Measurements from ENCODE around the gene ACP7. TPM values are rescaled to one million over a fixed set of nuclear protein-coding genes. Genes with fewer than 3 reads are reported as not detected.
"Not testable (repeated sequence)": the region's sequence is repeated elsewhere in the genome, so short reads cannot be mapped to it uniquely, and the experiment has no call there.

ACP7 gene
- total RNA-seq, 1 donor from 2014 or later, result 1.6 TPM

DNA sequence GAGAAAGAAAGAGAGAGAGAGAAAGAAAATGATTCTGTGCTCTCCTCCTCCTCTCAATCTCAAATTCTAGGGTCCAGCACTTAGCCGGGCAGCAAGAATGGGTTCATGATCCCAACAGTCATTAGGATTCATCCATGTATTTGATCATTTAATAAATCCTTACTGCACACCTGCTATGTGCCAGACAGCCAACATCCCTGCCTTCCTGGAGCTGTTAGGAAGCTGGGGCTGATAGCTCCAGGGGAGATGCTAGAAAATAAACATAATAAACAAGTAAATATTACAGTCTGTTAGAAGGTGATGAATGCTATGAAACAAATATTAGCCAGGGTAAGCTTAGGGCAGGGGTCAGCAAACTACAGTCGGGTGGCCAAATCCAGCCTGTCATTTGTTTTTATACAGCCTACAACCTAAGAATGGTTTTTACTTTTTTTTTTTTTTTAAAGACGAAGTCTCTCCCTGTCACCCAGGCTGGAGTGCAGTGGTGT, 9.9 kb upstream of the ACP7 start:
- no peak for ATAC-seq
- no peak for DNase-seq (ENCODE audit: low spot score)
- intact Hi-C loops (cut with DNase I), result no loop called here

DNA sequence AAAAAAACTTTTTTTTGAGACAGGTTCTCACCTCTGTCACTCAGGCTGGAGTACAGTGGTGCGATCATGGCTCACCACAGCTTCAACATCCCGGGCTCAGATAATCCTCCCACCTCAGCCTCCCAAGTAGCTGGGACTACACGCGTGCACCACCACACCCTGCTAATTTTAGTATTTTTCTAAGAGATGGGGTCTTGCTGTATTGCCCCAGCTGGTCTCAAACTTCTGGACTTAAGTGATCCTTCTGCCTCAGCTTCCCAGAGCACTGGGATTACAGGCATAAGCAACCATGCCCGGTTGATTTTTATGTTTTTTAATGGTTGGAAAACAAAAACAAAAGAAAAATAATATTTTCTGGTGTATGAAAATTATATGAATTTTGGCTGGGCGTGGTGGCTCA, 9.2 kb upstream of the ACP7 start:
- DNase-seq (ENCODE audit: low spot score) (no peak), ATAC-seq (no peak)
- intact Hi-C loops (cut with DNase I), result no loop called here

DNA sequence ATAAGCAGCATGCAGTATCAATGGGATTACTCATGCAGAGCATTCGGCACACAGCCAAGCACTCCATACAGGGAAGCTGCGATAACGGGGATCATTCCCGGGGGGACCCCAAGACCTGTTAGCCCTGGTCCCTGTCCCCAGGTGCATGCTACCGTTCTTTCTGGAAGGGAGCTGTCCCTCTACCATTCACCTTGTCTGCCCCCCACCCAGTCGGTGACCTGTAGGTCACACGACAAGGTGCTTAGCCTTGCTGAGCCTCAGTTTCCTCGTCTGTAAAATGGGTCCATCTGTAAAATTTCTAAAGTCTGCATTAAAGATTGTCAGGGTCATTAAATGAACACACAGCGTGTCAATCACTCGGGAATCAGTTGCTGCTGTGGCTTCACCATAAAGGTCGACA, 6.8 kb upstream of the ACP7 start:
- DNase-seq (ENCODE audit: low spot score), result no peak
- intact Hi-C loops (cut with DNase I), result no loop called here
- ATAC-seq, result no peak

DNA sequence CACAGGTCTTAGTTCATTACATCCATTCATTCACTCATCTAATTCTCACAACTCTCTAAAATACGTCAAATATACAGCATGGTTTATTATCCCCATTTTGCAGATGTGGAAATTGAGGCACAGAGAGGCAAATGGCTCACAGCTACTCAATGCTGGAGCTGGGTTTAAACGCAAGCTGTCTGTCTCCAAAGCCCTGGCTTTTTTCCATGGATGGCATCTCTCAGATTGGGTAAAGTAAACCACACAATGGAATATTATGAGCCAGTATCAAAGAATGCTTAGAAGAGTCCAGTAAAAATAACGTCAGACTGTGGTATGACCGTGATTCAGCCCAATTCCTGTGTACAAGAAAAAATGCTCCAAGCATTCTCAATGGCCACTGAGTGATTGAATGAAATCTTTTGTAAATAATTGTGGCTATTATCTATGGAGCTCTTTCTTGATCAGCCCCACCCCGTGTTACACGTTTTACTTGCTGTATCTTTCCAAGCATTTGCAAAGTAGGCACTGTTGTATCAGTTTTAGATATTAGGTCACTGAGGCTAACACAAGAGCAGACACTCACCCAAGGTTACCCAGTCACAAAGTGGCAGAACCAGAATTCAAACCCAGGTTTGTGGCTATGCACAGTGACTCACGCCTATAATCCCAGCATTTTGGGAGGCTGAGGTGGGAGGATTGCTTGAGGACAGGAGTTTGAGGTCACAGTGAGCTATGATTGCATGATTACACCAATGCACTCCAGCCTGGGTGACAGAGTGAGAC, 5.5 kb upstream of the ACP7 start:
- no peak for ATAC-seq
- no peak for DNase-seq (ENCODE audit: low spot score)
- intact Hi-C loops (cut with DNase I), result no loop called here

DNA sequence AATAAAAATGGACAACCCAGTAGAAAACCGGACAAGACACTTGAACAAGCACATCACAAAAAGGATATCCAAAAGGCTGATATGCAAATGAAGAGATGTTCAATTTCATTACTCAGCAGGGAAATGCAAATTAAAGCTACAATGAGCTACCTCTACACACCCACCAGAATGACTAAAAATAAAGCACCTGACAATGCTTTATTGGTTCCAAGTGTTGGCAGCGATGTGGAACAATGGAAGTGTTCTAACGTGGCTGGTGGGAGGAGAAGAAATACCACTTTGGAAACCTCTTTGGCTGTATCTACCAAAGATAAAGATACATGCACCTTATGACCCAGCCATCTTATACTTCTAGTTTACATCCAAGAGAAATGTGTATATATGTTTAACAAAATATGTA, 3.7 kb upstream of the ACP7 start:
- no peak for DNase-seq (ENCODE audit: low spot score)
- no peak for ATAC-seq
- intact Hi-C loops (cut with DNase I), result no loop called here

DNA sequence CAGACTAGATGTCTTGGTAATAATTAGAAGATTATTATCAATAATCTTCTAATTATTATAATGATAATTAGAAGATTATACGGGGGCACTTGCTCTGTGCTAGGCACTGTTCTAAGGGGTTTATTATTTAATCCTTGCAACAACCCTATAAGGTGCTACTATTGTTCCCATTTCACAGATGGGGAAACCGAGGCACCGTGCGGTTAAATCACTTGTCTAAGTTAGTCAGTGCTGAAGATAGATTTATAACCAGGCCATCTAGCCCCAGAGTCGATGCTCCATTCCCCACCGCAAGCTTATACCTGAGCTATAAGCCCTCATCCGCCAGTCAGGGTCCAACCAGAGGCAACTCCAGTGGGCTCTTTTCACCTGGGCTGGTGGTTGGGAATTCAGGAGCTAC, 2.0 kb upstream of the ACP7 start:
- DNase-seq (ENCODE audit: low spot score) (no peak), ATAC-seq (no peak)
- intact Hi-C loops (cut with DNase I), result no loop called here

DNA sequence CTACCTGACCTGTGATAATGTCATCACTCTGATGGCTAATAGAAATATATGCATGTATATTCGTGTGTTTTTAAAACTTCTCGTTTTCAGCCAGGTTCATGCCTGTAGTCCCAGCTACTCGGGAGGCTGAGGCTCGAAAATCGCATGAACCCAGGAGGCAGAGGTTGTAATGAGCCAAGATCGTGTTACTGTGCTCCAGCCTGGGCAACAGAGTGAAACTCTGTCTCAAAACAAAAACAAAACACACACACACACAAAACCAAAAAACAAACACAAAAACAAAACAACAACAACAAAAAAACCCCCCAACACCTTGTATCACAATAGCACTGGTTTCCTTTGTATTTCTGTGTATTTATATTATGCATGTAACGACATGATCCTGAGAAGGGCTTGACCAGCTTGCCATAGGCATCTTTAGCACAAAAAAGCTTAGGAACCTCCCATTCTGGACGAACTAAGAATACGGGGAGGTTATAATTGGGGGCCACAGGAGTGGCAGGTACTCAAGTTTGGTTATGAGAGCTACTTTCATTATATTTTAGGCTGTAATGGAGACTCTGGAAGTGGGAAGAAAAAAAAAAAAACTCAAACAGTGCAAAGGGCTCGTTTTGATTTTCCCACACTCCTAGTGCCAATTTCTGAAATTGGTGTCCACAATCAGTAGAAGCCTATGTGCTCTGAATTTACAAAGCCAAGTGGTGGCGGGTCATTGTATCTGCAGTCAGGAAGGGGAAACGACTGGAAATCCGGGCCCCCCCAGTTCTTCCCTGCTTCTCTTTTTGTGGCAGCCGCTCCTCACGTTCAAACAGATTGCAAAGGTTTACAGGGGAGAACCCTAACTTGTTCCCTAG, 1.2 kb upstream of the ACP7 start:
- DNase-seq (ENCODE audit: low spot score), result no peak
- intact Hi-C loops (cut with DNase I), result no loop called here
- no peak for ATAC-seq

DNA sequence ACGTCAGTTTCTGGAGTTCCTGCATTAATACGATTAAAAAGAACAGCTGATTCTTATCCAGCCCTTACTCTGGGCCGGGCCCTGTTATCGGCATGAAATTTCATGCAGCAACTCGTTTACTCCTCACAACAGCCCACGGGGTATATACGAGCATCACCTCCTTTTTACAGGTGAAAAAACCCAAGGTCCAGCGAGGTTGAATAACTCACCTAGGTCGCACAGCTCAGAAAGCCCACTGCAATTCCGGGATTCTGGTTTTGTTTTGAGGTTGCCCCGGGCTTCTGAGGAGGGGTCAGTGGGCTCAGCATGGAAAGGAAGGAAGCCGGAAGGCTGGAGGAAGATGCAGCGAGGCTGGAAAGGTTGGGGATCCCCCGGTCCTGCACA, 577 bp upstream of the ACP7 start:
- DNase-seq (ENCODE audit: low spot score) (no peak), ATAC-seq (no peak)
- intact Hi-C loops (cut with DNase I), result no loop called here

DNA sequence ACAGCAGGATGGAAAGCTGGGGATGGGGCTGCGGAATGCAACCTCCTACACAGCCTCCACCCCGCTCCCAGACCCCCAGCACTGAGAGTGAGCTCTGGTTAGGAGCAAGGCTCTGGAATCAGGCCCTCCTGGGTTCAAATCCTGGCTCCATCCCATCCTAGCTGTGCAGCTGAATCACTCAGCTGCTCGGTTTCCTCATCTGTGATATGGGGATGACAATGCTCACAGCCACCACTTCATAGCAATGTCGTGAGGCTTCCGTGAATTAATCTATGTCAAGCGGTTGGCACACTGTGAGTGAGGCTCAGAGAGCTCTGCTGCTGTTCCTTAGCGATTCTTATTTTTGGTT, 538 bp downstream of the ACP7 start:
- intact Hi-C loops (cut with DNase I), result no loop called here
- ATAC-seq, result no peak
- DNase-seq (ENCODE audit: low spot score), result no peak

DNA sequence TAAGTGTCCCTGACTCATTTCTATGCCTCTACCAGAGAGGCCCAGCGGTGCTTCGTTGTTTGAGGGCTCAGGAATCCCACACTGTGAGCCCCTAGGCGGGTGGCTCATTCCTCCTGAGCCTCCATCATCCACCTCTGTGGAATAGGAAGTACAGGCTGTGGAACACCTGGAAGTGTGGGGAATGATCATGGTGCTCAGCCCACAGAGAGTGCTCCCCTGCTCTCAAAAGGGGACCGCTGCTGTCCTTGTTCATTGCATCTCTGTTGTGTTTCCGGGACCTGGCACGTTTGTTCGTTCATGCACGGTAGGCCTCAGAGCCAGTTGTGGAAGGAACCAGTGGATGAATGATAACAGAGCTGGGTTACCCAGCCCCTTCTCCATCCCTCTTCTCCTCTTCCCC, 1.2 kb downstream of the ACP7 start:
- intact Hi-C loops (cut with DNase I), result no loop called here
- DNase-seq (ENCODE audit: low spot score), result no peak
- no peak for ATAC-seq

DNA sequence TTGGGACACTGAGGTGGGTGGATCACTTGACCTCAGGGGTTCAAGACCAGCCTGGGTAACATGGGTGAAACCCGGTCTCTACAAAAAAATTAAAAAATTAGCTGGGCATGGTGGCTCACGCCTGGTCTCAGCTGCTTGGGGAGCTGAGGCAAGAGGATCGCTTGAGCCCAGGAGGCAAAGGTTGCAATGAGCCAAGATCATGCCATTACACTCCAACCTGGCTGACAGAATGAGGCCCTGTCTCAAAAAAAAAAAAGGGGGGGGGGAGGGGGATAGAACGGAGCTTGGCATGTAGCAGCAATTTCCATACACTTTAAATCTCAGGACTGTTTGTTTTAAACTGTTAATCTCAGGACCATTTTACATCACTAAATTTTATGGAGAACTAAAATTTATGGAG, 2.2 kb downstream of the ACP7 start:
- ATAC-seq, result no peak
- intact Hi-C loops (cut with DNase I), result no loop called here
- DNase-seq (ENCODE audit: low spot score), result no peak

DNA sequence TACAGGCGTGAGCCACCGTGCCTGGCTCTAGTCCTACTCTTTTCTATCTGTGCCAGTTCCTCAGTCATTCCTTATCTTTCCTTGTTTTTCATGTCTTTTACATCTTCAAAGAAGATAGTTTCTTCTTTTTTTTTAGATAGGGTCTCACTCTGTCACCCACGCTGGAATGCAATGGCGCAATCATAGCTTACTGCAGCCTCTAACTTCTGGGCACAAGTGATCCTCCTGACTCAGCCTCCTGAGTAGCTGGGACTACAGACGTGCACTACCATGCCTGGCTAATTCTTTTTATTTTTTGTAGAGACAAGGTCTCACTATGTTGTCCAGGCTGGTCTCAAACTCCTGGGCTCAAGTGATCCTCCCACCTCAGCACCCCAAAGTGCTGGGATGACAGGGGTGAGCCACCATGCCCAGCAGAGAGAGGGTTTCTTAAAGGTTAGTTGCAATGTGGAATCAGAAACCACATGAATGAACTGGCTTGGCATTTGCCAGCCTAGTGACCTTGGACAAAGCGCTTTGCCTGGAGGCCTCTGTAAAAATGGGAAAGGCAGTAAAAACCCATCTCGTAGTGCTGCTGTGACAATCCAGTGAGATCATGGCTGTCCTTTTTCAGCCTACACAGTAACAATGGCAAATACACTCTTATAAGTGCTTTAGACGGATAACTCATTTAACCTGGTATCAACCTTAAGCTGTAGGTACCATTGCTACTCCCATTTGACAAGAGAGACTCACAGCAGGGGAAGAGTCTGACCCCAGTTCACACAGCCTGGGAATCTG, 3.9 kb downstream of the ACP7 start:
- intact Hi-C loops (cut with DNase I), result no loop called here
- ATAC-seq (no peak), DNase-seq (ENCODE audit: low spot score) (no peak)

DNA sequence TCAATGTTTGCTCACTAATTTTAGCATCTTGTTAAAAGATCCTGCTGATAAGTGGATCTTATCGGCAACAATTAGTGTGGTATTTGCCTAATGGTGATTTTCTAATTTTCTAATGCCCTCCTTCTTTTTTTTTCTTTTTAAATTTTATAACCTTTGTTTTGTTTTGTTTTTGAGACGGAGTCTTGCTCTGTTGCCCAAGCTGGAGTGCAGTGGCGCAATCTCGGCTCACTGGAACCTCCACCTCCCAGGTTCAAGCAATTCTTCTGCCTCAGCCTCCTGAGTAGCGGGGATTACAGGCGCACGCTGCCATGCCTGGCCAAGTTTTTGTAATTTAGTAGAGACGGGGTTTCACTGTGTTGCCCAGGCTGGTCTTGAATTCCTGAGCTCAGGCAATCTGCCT, 5.8 kb downstream of the ACP7 start:
- intact Hi-C loops (cut with DNase I); ATAC-seq; DNase-seq (ENCODE audit: low spot score): not testable (repeated sequence)

DNA sequence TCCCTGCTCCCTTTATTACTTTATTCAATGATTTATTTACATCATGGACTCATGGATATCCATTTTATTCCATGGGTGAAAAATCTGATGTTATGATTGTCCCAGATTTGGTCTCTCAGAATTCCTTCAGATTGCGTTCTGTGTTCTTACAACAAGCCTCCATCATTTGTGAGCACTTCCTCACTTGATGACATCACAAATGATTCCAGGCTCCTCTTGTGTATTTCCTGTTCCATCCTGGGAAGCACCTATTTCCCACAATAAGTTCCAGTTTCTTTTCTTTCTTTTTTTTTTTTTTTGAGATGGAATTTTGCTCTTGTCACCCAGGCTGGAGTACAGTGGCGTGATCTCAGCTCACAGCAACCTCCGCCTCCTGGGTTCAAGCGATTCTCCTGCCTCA, 6.7 kb downstream of the ACP7 start:
- ATAC-seq (no peak), DNase-seq (ENCODE audit: low spot score) (no peak)
- intact Hi-C loops (cut with DNase I), result no loop called here

DNA sequence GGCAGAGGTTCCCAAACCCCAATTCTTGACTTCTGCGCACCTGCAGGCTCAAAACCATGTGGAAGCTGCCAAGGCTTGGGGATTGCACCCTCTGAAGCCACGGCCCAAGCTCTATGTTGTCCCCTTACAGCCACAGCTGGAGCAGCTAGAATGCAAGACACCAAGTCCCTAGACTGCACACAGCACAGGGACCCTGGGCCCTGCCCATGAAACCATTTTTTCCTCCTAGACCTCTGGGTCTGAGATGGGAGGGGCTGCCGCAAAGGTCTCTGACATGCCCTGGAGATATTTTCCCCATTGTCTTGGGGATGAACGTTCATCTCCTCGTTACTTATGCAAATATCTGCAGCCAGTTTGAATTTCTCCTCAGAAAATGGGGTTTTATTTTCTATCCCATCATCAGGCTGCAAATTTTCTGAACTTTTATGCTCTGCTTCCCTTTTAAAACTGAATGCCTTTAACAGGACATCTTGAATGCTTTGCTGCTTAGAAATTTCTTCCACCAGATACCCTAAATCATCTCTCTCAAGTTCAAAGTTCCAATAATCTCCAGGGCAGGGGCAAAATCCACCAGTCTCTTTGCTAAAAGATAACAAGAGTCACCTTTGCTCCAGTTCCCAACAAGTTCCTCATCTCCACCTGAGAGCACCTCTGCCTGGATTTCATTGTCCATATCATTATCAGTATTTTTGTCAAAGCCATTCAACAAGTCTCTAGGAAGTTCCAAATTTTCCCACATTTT, 11.8 kb downstream of the ACP7 start:
- DNase-seq (ENCODE audit: low spot score); ATAC-seq; intact Hi-C loops (cut with DNase I): not testable (repeated sequence)

DNA sequence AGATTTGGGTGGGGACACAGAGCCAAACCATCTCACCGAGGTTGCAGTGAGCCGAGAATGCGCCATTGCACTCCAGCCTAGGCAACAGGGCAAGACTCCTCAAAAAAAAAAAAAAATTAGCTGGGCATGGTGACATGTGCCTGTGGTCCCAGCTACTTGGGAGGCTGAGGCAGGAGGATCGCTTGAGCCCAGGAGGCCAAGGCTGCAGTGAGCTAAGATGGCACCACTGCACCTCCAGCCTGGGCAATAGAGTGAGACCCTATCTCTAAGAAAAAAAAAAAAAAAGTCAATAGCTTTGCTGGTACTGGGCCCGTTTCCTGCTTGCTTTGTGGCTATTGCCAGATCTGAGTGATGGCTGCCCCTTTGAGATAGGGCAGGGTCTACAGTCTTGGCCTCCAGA, 13.1 kb downstream of the ACP7 start:
- ATAC-seq, result no peak
- intact Hi-C loops (cut with DNase I), result no loop called here

DNA sequence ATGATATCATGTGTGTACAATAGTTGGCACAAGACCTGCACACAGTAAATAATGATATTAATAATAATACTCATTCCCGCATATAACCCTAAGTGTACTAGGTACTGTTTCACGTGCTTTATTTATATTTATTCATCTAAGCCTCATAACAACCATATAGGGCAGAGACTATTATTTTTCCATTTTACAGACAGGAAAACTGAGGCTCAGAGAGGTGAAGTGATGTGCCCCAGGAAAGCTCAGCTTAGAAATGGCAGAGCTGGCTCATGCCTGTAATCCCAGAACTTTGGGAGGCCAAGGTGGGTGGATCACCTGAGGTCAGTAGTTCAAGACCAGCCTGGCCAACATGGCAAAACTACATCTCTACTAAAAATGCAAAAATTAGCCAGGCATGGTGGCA, 13.6 kb downstream of the ACP7 start:
- intact Hi-C loops (cut with DNase I), result no loop called here
- ATAC-seq, result no peak
- DNase-seq (ENCODE audit: low spot score), result no peak

More for the DNA sequence above, 13.1 kb downstream of the ACP7 start:
- DNase-seq (ENCODE audit: low spot score), result no peak

DNA sequence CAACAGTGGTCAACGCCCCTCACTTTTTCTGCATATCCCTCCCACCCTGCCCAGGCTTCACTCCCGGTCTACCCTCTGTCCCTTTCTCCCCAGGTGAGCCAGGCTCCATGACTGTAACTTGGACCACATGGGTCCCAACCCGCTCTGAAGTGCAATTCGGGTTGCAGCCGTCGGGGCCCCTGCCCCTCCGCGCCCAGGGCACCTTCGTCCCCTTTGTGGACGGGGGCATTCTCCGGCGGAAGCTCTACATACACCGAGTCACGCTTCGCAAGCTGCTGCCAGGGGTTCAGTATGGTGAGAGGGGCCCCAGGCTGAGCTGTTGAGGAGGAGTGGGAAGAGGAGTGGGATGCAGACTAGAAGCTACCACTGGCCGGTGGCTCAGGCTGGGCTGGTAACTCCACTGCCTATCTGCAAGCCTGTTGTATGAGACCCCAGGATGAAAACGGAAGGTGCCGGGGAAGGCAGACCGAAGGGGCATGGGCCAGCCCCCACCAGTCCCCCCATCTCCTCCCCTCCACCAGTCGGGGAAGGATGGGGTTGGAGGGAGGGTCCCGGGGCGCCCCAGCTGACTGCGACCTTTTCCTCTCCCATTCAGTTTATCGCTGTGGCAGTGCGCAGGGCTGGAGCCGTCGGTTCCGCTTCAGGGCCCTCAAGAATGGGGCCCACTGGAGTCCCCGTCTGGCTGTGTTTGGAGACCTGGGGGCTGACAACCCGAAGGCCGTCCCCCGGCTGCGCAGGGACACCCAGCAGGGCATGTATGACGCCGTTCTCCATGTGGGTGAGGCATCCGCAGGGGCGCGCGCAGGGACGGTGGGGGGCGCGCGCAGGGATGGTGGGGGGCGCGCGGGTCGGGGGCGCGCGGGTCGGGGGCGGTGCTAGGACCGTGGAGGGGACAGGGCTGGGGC, 14.4 kb downstream of the ACP7 start:
- ATAC-seq (no peak), DNase-seq (ENCODE audit: low spot score) (no peak)
- intact Hi-C loops (cut with DNase I), result no loop called here

Measured in sciatic nerve (tissue), 2 donors.